ENCODE measurements around the gene CCNH. TPM values are rescaled to one million over a fixed set of nuclear protein-coding genes. Genes with fewer than 3 reads are reported as not detected.

The CCNH gene
- total RNA-seq (2014; rRNA removed; shearing (Covaris generic)): 96.5 and 98.4 TPM in 2 replicates
- total RNA-seq (2022): 75.9 and 76.9 TPM in 2 replicates
- percentile 92 among the genes with signal in this experiment for Bru-seq, nascent RNA
- BruChase-seq, experiment 1, labeled RNA remaining after a 6-hour chase: percentile 71 among the genes with signal in this experiment
- BruChase-seq, experiment 2, labeled RNA remaining after a 2-hour chase: percentile 85 among the genes with signal in this experiment
- long read RNA-seq, transcript CCNH-201 (9 exons, 1,378 nt): major isoform, 72 of 106 reads
- long read RNA-seq, transcript CCNH-203 (9 exons, 1,497 nt): minor isoform, 6 of 106 reads
- long read RNA-seq, partial matches to known transcripts: 4 of 106 reads
- long read RNA-seq, other reads (novel, unspliced or antisense): 24 of 106 reads

- H3K4me2 ChIP-seq (ENCODE audit: low read length): peak within 1 kb of the TSS; percentile 79
- TF ChIP-seq CTCF (conservative IDR thresholded peaks at IDR 0.05; ENCODE audit: low read length) (no peak), EZH2phosphoT487 (IDR thresholded peaks at IDR 0.05; ENCODE audit: borderline replicate concordance, low read depth, low read length) (no peak)
- H3K9me2 ChIP-seq (ENCODE audit: insufficient read depth, low read length): no peaks in the 10 kb centered on the region
- H4K20me1 ChIP-seq (ENCODE audit: insufficient read depth, low read length): peaks cover 15% of the 10 kb centered on the region
- ChIA-PET POLR2A (interaction anchor here (0.9 to 3.2 kb wide), 11 partner anchors 9 to 1263 kb away, joined by 3 to 19 read pairs (median 4); partner anchors contain the start of gene RASA1), CTCF (ENCODE audit: unreplicated experiment) (no interaction called here)
- peak; percentile 99 for DNase-seq (ENCODE audit: low spot score)
- intact Hi-C loops (cut with micrococcal nuclease; ENCODE audit: unreplicated experiment): loop anchor here (2.0 to 5.0 kb wide), 3 partner anchors 144 to 1262 kb away; partner anchors contain the start of gene COX7C
- no peaks in the 10 kb centered on the region for H3K9me3 ChIP-seq (ENCODE audit: low read length)
- H3K4me3 ChIP-seq (ENCODE audit: low read depth, low read length, poor library complexity, severe bottlenecking): peak within 1 kb of the TSS; percentile 93
- H2AFZ ChIP-seq (ENCODE audit: low read length): peak within 1 kb of the TSS; percentile 92
- BruUV-seq (replicated peaks): no TSS peak
- H3K79me2 ChIP-seq (ENCODE audit: insufficient read depth, low read depth, low read length): peaks cover 38% of the 10 kb centered on the region
- H3K27ac ChIP-seq (ENCODE audit: low read depth, low read length, poor library complexity, severe bottlenecking): peak within 1 kb of the TSS; percentile 59
- H3K4me1 ChIP-seq (ENCODE audit: insufficient read depth, low read length, poor library complexity, severe bottlenecking): peaks cover 28% of the 10 kb centered on the region
- peaks cover 34% of the 10 kb centered on the region for H3K36me3 ChIP-seq (ENCODE audit: insufficient read depth, low read length)
Measured at GRCh38 chr5:87412630-87413342, at the start of gene CCNH. Gene CCNH (minus strand): TSS chr5:87412930. CDS start chr5:87412794, 136 bp downstream.

DNA sequence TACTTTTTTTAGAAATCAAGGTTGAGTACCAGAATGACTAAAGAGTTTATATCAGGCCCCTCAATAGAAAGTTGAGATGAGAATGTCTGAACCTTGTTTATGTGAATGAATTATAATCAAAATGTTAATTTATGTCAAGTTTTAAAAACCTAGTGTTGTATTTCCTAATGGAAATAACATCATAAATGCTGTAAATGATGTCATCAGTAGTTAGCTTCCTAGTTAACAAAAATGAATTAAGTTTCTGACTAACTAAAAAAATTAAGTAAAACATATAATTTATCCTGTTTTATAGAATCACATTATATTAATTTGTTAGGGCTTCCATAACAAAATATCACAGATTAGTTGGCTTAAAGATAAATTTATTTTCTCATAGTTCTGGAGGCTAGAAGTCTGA, 45.0 kb upstream of the CCNH start:
- no peak for TF ChIP-seq EZH2phosphoT487 (IDR thresholded peaks at IDR 0.05; ENCODE audit: borderline replicate concordance, low read depth, low read length)
- no peak for TF ChIP-seq CTCF (conservative IDR thresholded peaks at IDR 0.05; ENCODE audit: low read length)
- no TSS peak for BruUV-seq (replicated peaks)
- Histone ChIP-seq H3K4me3 (ENCODE audit: low read depth, low read length, poor library complexity, severe bottlenecking) (no peak overlapping the region), H3K4me2 (ENCODE audit: low read length) (no peak overlapping the region), H3K9me3 (ENCODE audit: low read length) (no peaks in the 10 kb centered on the region), H3K9me2 (ENCODE audit: insufficient read depth, low read length) (no peaks in the 10 kb centered on the region), H4K20me1 (ENCODE audit: insufficient read depth, low read length) (no peaks in the 10 kb centered on the region), H3K36me3 (ENCODE audit: insufficient read depth, low read length) (no peaks in the 10 kb centered on the region), H2AFZ (ENCODE audit: low read length) (no peak overlapping the region), H3K27ac (ENCODE audit: low read depth, low read length, poor library complexity, severe bottlenecking) (no peak overlapping the region), H3K79me2 (ENCODE audit: insufficient read depth, low read depth, low read length) (no peaks in the 10 kb centered on the region), H3K4me1 (ENCODE audit: insufficient read depth, low read length, poor library complexity, severe bottlenecking) (no peaks in the 10 kb centered on the region)
- no peak for DNase-seq (ENCODE audit: low spot score)
- CTCF ChIA-PET (ENCODE audit: unreplicated experiment): no interaction called here
- intact Hi-C loops (cut with micrococcal nuclease; ENCODE audit: unreplicated experiment): no loop called here
- POLR2A ChIA-PET: interaction anchor here (1.5 kb wide), 1 partner anchor 18 kb away, joined by 3 read pairs; no protein-coding TSS in a partner anchor
